Lower lobe of right lung (tissue), 2 donors: ENCODE measurements around the gene NR2F1-AS1. TPM values are rescaled to one million over a fixed set of nuclear protein-coding genes. Genes with fewer than 3 reads are reported as not detected.

ENCODE experiments used
- ATAC-seq, 2 donors: fragments of 200-7000 bp; cut with Tn5 transposase; one replicate each; pipeline ENCODE4 v1.9.1; 2020 to 2022; ENCODE audit warnings: mild to moderate bottlenecking in 2 of 2, moderate library complexity in 2 of 2
- DNase-seq: peaks from one replicate; pipeline ENCODE4 v3.0.0-alpha.2; 2020
- H3K27ac ChIP-seq: fragments of 200-600 bp; one replicate; pipeline ENCODE4 v1.8.0; 2022
- H3K27me3 ChIP-seq: fragments of 200-600 bp; one replicate; pipeline ENCODE4 v1.8.0; 2022; ENCODE audit warnings: low read depth
- H3K36me3 ChIP-seq: fragments of 200-600 bp; one replicate; pipeline ENCODE4 v1.8.0; 2022; ENCODE audit warnings: mild to moderate bottlenecking
- H3K4me1 ChIP-seq: fragments of 200-600 bp; one replicate; pipeline ENCODE4 v1.8.0; 2022
- H3K4me3 ChIP-seq: fragments of 200-600 bp; one replicate; pipeline ENCODE4 v1.8.0; 2022; ENCODE audit warnings: mild to moderate bottlenecking
- H3K9me3 ChIP-seq: fragments of 200-600 bp; one replicate; pipeline ENCODE4 v1.8.0; 2022
- intact Hi-C: fragments of 100-400 bp; cut with DNase I; formaldehyde crosslinking; loops from one replicate; pipeline ENCODE4 v1.11.0; 2022
- total RNA-seq: library from RNA; stranded (reverse); fragmentation: NEBNext Ultra II Directional; extraction: Animal tissue kit (Norgen Biotek cat#: 25700); gene quantifications from one replicate; pipeline ENCODE4 v1.2.1, GENCODE V29; 2021
- TF ChIP-seq, protein P1 (sequence below): fragments of 200-600 bp; IDR thresholded peaks from one replicate; pipeline ENCODE4 v1.8.0; 2022; ENCODE audit warnings: antibody characterized with exemption, mild to moderate bottlenecking
- donor health status: DM: no; HTN: yes; CAD: no; lungs with severe emphysema.

The NR2F1-AS1 gene
- total RNA-seq, 1 donor from 2014 or later = 11.1 TPM

DNA sequence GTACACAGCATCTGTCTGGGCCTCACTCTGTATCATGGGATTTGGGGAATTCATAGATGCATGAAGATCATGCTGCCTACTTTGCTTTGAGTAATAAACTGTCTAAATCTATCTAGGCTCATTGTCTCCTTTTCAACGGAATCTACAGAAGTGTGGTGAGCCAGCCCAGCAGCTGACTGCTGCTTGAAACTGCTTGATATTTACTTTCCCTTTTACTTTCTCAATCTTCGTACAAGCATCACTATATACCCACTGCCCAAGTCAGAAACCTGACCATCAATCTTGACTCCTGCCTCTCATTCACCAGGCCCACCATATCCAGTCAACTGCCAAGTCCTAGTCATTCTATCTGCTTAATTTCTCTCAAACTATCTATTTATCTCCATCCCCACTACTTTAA lies 142.9 kb downstream of the NR2F1-AS1 start:
- DNase-seq = no peak
- intact Hi-C loops = no loop called here
- Histone ChIP-seq H3K4me1 (no peaks in the 10 kb centered on the region), H3K27ac (no peak overlapping the region), H3K4me3 (no peak overlapping the region), H3K27me3 (no peaks in the 10 kb centered on the region), H3K9me3 (no peaks in the 10 kb centered on the region), H3K36me3 (no peaks in the 10 kb centered on the region)
- TF ChIP-seq, protein P1, sequence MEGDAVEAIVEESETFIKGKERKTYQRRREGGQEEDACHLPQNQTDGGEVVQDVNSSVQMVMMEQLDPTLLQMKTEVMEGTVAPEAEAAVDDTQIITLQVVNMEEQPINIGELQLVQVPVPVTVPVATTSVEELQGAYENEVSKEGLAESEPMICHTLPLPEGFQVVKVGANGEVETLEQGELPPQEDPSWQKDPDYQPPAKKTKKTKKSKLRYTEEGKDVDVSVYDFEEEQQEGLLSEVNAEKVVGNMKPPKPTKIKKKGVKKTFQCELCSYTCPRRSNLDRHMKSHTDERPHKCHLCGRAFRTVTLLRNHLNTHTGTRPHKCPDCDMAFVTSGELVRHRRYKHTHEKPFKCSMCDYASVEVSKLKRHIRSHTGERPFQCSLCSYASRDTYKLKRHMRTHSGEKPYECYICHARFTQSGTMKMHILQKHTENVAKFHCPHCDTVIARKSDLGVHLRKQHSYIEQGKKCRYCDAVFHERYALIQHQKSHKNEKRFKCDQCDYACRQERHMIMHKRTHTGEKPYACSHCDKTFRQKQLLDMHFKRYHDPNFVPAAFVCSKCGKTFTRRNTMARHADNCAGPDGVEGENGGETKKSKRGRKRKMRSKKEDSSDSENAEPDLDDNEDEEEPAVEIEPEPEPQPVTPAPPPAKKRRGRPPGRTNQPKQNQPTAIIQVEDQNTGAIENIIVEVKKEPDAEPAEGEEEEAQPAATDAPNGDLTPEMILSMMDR = no peak
- ATAC-seq = no peak

DNA sequence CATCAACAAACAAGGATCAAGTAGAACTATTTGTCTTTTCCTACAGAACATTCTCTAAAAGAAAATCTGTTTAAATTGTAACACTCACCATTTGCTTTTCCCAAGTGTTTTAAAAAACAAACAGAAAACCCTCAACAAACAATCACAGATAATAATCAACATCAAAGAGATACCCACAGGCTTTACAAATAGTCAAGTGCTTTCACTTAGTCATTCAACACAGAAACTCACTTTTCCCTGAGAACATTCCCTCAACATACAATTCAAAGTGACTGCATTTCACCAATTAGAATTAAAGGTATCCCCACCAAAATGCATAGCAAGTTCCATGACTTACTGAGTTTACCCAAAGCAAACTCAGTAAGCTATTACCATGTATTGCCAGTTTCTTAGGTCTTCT lies 144.9 kb downstream of the NR2F1-AS1 start:
- no peaks in the 10 kb centered on the region for H3K9me3 ChIP-seq
- no peaks in the 10 kb centered on the region for H3K4me1 ChIP-seq
- TF ChIP-seq, protein P1 = no peak
- intact Hi-C loops = no loop called here
- no peak overlapping the region for H3K27ac ChIP-seq
- H3K4me3 ChIP-seq = no peak overlapping the region
- ATAC-seq (no peak), DNase-seq (no peak)
- no peaks in the 10 kb centered on the region for H3K27me3 ChIP-seq
- no peaks in the 10 kb centered on the region for H3K36me3 ChIP-seq

DNA sequence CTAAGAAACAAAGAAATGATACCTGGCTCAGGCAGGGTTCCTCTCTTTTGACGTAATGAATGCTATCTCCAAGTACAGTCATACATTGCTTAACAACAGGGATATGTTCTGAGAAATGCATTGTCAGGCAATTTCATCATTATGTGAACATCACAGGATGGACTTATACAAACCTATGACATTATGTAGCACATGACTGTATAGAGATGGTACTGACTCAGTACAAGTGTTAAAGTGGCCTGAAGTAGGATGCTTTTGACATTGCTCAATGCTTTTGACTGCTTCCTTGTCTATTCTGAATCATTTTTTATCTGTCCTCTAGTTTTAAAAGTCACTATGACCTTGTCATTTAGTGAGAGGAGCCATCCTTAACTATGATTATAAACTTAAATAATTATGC lies 147.6 kb downstream of the NR2F1-AS1 start:
- H3K4me1 ChIP-seq = no peaks in the 10 kb centered on the region
- no peaks in the 10 kb centered on the region for H3K36me3 ChIP-seq
- TF ChIP-seq, protein P1 = no peak
- no peak for DNase-seq
- no peak overlapping the region for H3K27ac ChIP-seq
- no peaks in the 10 kb centered on the region for H3K9me3 ChIP-seq
- H3K27me3 ChIP-seq = no peaks in the 10 kb centered on the region
- ATAC-seq = no peak
- intact Hi-C loops = no loop called here
- no peak overlapping the region for H3K4me3 ChIP-seq

DNA sequence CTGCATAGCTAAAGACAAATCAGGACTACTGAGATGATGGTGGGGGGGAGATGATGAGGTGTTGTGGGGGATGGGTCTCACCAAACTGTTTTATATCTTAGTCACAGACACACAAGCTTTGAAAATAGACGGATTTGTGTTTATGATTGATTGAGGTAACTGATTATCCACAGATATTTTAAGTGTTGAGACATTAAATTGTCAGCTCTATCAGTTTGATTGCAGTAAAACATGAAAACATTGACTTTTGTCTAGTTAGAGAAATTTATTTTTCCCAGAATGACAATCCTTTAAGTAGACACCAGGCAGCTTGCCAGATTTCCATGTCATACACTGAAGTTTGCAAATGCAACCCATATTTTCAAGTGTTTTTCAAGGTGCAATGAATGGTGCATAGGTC lies 149.8 kb downstream of the NR2F1-AS1 start:
- TF ChIP-seq, protein P1 = no peak
- no peak overlapping the region for H3K4me3 ChIP-seq
- intact Hi-C loops = no loop called here
- no peaks in the 10 kb centered on the region for H3K9me3 ChIP-seq
- H3K36me3 ChIP-seq = no peaks in the 10 kb centered on the region
- no peaks in the 10 kb centered on the region for H3K27me3 ChIP-seq
- H3K27ac ChIP-seq = no peak overlapping the region
- ATAC-seq (no peak), DNase-seq (no peak)
- no peaks in the 10 kb centered on the region for H3K4me1 ChIP-seq

DNA sequence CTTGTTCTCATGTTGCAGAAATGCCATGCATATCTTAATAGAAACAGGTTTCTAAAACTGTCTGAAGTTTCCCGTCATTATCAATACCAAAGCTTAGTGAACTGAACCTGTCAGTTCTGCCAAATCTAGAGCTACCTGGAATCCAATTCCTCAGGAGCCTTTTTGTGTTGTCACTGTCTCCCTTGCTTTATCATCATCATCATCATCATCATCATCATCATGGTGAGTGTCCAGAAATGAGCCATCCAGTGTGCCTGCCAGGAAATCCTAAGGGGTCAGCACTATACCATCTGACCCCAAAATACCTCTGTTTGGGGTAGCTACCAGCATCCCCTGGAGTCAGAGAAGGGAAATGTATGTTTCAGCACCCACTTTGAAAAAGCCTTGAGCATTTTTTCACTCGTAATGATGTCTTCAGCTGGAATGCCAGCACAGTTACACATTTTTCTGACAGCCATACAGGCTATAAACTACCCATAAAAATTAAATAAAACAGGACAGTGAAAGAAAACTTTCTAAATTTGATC lies 150.3 kb downstream of the NR2F1-AS1 start:
- Histone ChIP-seq H3K27me3 (no peaks in the 10 kb centered on the region), H3K27ac (no peak overlapping the region), H3K4me3 (no peak overlapping the region), H3K36me3 (no peaks in the 10 kb centered on the region), H3K4me1 (no peaks in the 10 kb centered on the region), H3K9me3 (no peaks in the 10 kb centered on the region)
- TF ChIP-seq, protein P1 = no peak
- intact Hi-C loops = no loop called here
- DNase-seq = no peak
- no peak for ATAC-seq

DNA sequence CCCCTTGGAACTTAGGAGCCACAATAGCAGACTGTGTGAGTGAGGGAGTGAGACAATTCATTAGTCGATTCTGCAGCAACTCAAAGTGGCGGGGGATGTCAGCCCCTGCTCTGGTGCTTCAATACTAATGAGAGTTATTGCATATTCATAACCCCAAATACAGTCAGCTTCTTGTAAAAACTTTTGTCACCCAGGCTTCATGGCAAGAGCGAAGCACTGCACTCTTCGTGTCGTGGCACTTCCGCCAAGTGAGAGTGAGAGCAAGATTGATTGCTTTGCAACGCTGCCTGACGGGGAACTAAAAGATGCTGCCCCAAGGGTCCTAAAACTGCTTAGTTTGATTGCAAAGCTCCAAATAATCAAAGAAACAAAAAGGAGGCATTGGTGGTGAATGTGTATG lies 150.9 kb downstream of the NR2F1-AS1 start:
- Histone ChIP-seq H3K27me3 (no peaks in the 10 kb centered on the region), H3K36me3 (no peaks in the 10 kb centered on the region), H3K9me3 (no peaks in the 10 kb centered on the region), H3K4me1 (no peaks in the 10 kb centered on the region), H3K4me3 (no peak overlapping the region), H3K27ac (no peak overlapping the region)
- TF ChIP-seq, protein P1 = no peak
- no peak for DNase-seq
- ATAC-seq = no peak
- intact Hi-C loops = no loop called here
